ENCODE measurements around the gene SLC22A31.

GRCh38 chr16:89246903-89247733, 46.8 kb upstream of the SLC22A31 start:
- TF ChIP-seq CTCF (conservative IDR thresholded peaks at IDR 0.05; ENCODE audit: low read depth, low read length) = 0 out of 2 replicates have a peak, but pooled peaks have one; percentile 20
- TF ChIP-seq EZH2 (IDR thresholded peaks at IDR 0.05; ENCODE audit: low read length, unreplicated experiment) = no peak
- TF ChIP-seq EZH2phosphoT487 (IDR thresholded peaks at IDR 0.05; ENCODE audit: borderline replicate concordance, low read length) = no peak
